Stimulated activated naive CD8-positive, alpha-beta T cell treated with anti-CD3 and anti-CD28 coated beads, Interleukin-15, amount 100 ng/mL, for 72 hours (primary cell): ENCODE results near the gene SPEM3.
"Not testable (repeated sequence)": the region's sequence is repeated elsewhere in the genome, so short reads cannot be mapped to it uniquely, and the experiment has no call there.

Source experiments
- ATAC-seq: fragments of 150-1000 bp; cut with Tn5 transposase; 2 replicates; pipeline ENCODE4 v1.10.0; 2021; ENCODE audit warnings: mild to moderate bottlenecking, moderate library complexity
- DNase-seq, 2 donors: peaks; one replicate each; pipeline ENCODE4 v3.0.0; 2021 to 2022
- H3K27ac Mint-ChIP-seq, 2 donors: one replicate each; pipeline ENCODE4 v1.8.0; 2022; ENCODE audit warnings: mild to moderate bottlenecking in 2 of 2, mixed read lengths in 2 of 2, moderate library complexity in 2 of 2
- H3K27me3 Mint-ChIP-seq: one replicate; pipeline ENCODE4 v1.8.0; 2022; ENCODE audit warnings: mixed read lengths
- H3K4me1 Mint-ChIP-seq: one replicate; pipeline ENCODE4 v1.8.0; 2022; ENCODE audit warnings: mild to moderate bottlenecking, mixed read lengths
- H3K4me3 Mint-ChIP-seq, 2 donors: one replicate each; pipeline ENCODE4 v1.8.0; 2022; ENCODE audit warnings: mild to moderate bottlenecking in 2 of 2, mixed read lengths in 2 of 2, moderate library complexity in 1 of 2
- H3K9me3 Mint-ChIP-seq, 2 donors: one replicate each; pipeline ENCODE4 v1.8.0; 2022; ENCODE audit warnings: mixed read lengths in 2 of 2

SPEM3 gene

DNA sequence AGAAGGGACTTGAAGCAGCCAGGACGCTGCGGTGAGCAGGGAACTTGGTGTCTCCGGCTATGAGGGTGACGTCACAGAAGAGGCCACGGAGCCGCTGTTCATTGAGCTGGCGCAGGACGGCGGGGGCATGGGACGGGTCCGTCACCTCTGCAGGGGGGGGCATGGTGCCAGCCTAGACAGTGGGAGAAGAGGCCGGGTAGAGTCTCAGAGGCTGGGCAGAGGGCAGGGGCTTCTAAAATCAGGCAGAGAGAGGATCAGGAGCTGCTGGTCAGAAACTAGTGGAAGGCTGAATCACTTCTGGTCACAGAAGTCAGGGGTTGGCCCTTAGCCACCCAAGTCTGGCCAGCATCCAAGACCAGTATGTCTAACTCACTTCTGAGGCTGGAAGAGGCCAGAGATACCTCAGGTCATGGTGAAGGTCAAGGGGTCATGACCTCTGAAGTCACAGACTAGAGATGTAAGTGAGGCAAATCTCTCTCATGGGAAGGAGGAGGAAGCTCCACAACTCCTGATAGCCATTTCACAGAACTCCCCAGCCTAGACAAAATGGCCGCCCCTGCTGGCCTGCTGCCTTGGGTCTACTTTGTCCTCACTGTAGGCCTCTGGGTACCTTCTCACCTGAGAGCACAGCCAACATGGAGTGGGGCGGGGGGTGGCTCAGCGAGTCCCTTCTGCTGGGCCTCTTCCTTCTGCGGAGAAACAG is 38.1 kb downstream of the SPEM3 start:
- H3K27me3 Mint-ChIP-seq = no peaks in the 10 kb centered on the region
- H3K4me1 Mint-ChIP-seq = peaks cover 35% of the 10 kb centered on the region
- DNase-seq (no peak), ATAC-seq (no peak)
- peak overlapping the region in 1 of 2 donors; percentile 78 for H3K27ac Mint-ChIP-seq
- no peak overlapping the region for H3K4me3 Mint-ChIP-seq
- H3K9me3 Mint-ChIP-seq = no peaks in the 10 kb centered on the region

DNA sequence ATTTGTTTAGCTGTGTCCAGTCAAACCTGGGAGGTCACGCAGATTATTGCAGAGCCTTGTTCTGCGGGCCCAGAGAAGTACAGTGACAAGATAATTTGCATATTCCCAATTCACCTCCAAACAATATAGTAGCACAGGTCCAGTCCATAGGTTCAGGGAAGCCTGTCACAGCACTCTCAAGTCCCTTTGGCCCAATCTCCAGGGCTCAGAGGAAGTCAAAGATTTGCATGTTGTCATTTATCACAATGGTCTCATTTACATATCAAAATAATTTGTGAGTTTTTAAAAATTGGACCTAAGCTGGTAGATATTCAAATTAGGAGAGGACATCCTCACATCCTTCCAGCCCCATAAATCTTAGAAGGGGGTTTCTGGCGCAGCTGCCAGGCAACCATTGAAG is 38.8 kb downstream of the SPEM3 start:
- Mint-ChIP-seq H3K4me3 (no peak overlapping the region), H3K27ac (peak overlapping the region in 1 of 2 donors; percentile 85), H3K27me3 (no peaks in the 10 kb centered on the region), H3K9me3 (no peaks in the 10 kb centered on the region), H3K4me1 (peaks cover 42% of the 10 kb centered on the region)
- no peak for ATAC-seq
- DNase-seq = no peak

DNA sequence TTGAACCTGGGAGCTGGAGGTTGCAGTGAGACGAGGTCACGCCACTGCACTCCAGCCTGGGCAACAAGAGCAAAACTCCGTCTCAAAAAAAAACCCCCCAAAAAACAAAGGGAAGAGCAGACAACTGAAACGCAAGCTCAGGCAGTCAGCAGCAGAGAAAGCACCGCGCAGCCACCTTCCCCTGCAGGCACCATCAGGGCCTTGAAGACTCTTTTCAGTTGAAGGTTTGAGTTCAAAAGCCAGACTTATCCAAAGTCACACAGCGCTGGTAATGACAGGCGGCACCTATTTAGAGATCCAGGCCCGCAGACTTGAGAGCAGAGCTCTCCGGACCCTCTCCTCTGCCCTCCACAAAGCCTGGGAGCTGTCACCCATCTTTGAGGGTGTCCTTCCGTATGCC is 39.6 kb downstream of the SPEM3 start:
- H3K9me3 Mint-ChIP-seq = no peaks in the 10 kb centered on the region
- no peak for ATAC-seq

DNA sequence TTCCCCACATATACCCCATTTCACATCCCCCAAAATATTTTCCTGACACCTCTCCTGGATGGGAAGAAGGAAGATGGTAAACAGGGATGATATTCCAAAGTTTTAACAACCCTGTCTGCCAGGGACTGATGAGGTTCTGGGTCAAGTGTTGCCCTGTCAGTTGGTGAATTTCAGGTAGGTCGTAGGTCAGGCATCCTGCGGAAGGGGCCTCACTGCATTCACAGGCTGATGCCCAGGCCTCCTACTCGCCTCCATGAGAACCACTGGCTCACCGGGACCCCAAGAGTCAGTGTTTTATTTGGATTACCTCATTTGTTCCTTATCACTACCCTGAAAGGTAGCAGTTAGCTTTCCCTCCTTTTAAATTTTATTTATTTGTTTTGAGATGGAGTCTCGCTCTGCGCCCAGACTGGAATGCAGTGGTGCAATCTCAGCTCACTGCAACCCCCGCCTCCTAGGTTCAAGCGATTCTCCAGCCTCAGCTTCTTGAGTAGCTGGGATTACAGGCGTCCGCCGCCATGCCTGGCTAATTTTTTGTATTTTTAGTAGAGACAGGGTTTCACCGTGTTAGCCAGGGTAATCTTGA is 40.2 kb downstream of the SPEM3 start:
- H3K4me3 Mint-ChIP-seq = no peak overlapping the region
- ATAC-seq = no peak
- H3K4me1 Mint-ChIP-seq = peaks cover 52% of the 10 kb centered on the region
- no peak overlapping the region for H3K27ac Mint-ChIP-seq
- DNase-seq = no peak
- H3K9me3 Mint-ChIP-seq = no peaks in the 10 kb centered on the region
- H3K27me3 Mint-ChIP-seq = no peaks in the 10 kb centered on the region

More for the DNA sequence above, 39.6 kb downstream of the SPEM3 start:
- Mint-ChIP-seq H3K27ac (no peak overlapping the region), H3K4me3 (no peak overlapping the region), H3K4me1 (peaks cover 50% of the 10 kb centered on the region), H3K27me3 (no peaks in the 10 kb centered on the region)
- no peak for DNase-seq

DNA sequence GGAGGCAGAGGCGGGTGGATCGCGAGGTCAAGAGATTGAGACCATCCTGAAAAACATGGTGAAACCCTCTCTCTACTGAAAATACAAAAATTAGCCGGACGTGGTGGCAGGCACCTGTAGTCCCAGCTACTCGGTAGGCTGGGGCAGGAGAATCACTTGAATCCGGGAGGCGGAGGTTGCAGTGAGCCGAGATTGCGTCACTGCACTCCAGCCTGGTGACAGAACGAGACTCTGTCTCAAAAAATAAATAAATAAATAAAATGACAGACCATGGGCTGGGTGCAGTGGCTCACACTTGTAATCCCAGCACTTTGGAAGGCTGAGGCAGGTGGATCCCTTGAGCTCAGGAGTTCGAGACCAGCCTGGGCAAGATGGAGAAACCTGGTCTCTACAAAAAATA is 41.2 kb downstream of the SPEM3 start:
- not testable (repeated sequence) for H3K27ac Mint-ChIP-seq, ATAC-seq, H3K27me3 Mint-ChIP-seq, H3K9me3 Mint-ChIP-seq, DNase-seq, H3K4me3 Mint-ChIP-seq
- H3K4me1 Mint-ChIP-seq = peaks cover 52% of the 10 kb centered on the region

DNA sequence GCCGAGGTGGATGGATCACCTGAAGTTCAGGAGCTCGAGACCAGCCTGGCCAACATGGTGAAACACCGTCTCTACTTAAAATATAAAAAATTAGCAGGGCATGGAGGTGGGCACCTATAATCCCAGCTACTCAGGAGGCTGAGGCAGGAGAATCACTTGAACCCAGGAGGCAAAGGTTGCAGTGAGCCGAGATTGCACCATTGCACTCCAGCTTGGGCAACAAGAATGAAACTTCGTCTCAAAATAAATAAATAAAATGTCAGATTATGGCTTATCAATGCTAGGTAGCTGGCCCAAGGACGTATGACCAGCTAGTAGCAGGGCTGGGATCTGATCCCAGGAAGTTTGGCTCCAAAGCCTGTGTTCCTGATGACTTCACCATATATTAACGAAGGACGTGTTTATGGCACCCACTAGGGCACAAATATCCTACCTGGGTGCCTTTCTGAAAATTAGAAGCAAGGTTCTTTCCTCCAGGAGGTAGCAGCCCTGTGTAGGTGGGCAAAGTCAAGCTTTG is 41.9 kb downstream of the SPEM3 start:
- not testable (repeated sequence) for H3K27me3 Mint-ChIP-seq, DNase-seq, H3K9me3 Mint-ChIP-seq, H3K27ac Mint-ChIP-seq, H3K4me3 Mint-ChIP-seq, ATAC-seq
- peaks cover 58% of the 10 kb centered on the region for H3K4me1 Mint-ChIP-seq

DNA sequence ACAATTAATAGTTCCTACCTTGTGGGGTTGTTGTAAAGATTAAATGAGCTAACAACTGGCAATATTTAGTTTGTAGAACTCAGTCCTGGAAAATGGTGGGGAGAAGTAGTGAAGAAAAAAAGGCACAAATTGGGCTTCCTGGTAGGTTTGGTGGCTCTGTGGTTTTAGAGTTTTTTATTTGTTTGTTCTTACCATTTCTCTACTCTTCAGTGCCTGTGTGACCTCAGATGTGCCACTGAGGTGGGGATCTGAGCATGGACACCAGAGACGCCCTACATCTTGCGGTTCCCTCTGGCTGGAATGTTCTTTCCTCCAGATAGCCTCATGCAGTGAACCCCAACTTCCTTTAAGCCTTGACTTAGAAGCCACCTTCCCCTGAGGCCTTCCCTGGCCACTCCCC is 43.1 kb downstream of the SPEM3 start:
- H3K27ac Mint-ChIP-seq = peak overlapping the region in 1 of 2 donors; percentile 58
- DNase-seq (no peak), ATAC-seq (no peak)
- peaks cover 62% of the 10 kb centered on the region for H3K4me1 Mint-ChIP-seq
- H3K4me3 Mint-ChIP-seq = no peak overlapping the region
- no peaks in the 10 kb centered on the region for H3K27me3 Mint-ChIP-seq
- no peaks in the 10 kb centered on the region for H3K9me3 Mint-ChIP-seq

DNA sequence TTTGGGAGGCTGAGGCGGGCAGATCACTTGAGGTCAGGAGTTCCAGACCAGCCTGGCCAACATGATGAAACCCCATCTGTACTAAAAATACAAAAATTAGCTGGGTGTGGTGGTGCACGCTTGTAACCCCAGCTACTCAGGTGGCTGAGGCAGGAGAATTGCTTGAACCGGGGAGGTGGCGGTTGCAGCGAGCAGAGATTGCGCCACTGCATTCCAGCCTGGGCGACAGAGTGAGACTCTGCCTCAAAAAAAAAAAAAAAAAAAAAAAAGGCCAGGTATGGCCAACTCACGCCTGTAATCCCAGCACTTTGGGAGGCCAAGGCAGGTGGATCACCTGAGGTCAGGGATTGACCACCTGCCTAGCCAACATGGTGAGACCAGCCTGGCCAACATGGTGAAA is 46.1 kb downstream of the SPEM3 start:
- H3K4me3 Mint-ChIP-seq, ATAC-seq, DNase-seq, H3K27me3 Mint-ChIP-seq, H3K9me3 Mint-ChIP-seq: not testable (repeated sequence)
- Mint-ChIP-seq H3K4me1 (peaks cover 60% of the 10 kb centered on the region), H3K27ac (peak overlapping the region in 1 of 2 donors; percentile 71)

DNA sequence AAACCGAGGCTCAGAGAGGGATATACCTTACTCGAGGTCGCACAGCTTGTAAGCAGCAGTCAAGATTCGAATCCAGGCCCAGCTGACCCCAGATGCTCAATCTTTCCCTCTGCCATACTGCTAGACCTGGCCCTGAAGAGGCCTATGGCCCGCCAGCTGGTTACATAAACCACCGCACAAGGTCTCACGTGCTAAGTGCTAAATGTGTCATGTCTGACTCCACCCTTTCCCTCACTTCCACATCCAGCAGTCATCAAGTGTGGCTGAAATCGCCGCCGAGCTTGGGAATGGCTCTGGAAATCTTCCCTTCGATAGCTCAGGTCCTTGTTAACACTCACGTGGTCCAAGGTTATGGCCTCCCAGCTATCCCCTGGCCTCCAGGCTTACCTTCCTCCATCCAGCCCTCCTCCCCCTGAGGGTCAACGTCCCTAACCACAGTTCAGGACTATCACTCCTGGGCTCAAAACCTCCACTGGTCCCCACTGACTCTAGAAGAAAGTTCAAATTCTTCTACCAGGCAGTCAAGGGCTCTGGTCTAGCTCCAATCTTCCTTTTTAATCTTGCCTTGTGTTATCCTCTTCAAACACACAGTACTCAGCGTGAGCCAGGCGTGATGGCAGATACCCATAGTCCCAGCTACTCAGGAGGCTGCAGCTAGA is 47.2 kb downstream of the SPEM3 start:
- peak overlapping the region; percentile 89 to 99 for H3K4me3 Mint-ChIP-seq
- no peaks in the 10 kb centered on the region for H3K27me3 Mint-ChIP-seq

DNA sequence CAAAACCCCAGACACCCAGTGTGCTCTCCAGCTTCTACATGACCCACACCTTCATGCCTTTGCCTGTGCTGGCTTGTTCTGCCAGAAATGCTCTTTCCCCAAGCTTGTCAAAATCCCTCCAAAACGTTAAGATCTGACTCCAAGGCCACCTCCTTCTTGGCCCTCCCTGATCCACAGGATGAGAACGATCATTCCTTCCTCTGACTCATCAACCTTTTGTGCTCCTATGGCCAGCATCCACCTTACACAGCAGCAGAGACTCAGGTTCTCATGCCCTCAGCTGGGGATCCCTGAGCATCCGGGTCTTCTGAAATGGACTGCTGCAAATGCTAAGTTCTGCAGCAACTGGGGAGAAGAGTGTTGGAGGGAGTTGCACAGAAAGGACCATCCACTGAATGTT is 47.8 kb downstream of the SPEM3 start:
- DNase-seq (no peak), ATAC-seq (no peak)
- Mint-ChIP-seq H3K27ac (peak overlapping the region; percentile 0 to 82), H3K27me3 (no peaks in the 10 kb centered on the region), H3K4me1 (peaks cover 74% of the 10 kb centered on the region), H3K4me3 (peak overlapping the region; percentile 89 to 99), H3K9me3 (no peaks in the 10 kb centered on the region)

More for the DNA sequence above, 47.2 kb downstream of the SPEM3 start:
- Mint-ChIP-seq H3K9me3 (no peaks in the 10 kb centered on the region), H3K4me1 (peaks cover 70% of the 10 kb centered on the region), H3K27ac (peak overlapping the region in 1 of 2 donors; percentile 75)
- DNase-seq = no peak
- ATAC-seq = no peak

DNA sequence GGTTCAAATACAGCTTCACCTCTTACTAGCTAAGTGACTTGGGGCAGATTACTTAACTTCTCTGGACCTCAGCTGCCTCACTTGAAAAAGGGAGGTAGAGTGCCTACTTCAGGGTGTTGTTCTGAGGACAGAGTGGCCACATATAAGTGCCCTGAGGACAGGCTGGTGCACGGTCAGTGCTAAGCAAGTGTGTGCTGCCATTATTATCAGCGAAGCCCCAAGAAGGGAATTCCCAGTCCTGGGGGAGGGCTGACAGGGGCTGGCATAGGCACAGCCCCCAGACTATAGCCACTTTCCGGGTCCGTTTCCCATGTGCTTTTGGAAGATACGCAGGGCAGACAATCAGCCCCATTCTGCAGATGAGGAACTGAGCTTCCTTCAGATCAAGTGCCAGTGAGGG is 48.3 kb downstream of the SPEM3 start:
- no peak overlapping the region for H3K27ac Mint-ChIP-seq
- H3K4me1 Mint-ChIP-seq = peaks cover 74% of the 10 kb centered on the region
- ATAC-seq (no peak), DNase-seq (no peak)
- H3K4me3 Mint-ChIP-seq = peak overlapping the region; percentile 89 to 99
- H3K9me3 Mint-ChIP-seq = no peaks in the 10 kb centered on the region
- H3K27me3 Mint-ChIP-seq = no peaks in the 10 kb centered on the region

DNA sequence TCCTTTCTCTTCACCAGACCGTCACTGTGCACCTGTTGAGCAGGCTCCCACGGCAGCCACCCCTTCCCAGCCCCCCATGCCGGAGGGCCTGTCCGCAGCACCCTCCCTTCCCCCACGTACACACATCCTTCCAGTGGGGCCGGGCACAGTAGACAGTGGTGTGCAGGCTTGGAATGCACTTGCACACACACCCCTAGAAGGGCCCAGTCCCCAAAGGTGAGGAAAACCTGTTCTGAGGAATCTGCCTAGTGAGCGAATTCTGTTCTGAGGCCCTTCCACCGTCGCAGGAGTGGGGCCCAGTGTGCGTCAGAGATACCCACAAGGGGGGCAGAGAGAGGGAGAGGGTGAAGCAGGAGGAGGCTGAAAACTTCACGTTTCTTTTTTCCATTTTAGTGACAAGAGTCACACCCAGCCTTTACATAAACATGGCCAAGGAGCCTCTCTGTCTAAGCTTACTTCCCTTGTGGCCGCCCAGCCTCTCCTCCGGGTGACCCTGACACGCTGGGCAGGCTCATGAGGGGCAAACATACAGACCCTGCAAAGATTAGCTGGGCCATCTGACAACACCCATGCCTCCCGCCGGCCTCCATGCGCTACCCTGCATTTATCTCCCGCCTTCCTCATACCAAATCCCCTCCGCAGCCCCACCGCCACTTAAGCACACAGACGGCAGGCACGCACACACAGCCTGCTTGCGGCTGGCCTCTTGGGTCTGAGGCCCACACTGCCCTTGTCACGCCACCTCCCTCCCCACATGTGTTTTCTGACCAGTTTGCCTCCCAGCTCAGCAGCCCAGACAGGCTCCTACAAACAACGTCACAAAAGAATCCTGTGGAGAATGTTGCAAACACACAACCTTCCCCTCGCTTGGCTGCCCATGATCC is 49.0 kb downstream of the SPEM3 start:
- peak overlapping the region; percentile 89 to 99 for H3K4me3 Mint-ChIP-seq
- ATAC-seq (peak; percentile 3), DNase-seq (no peak)

DNA sequence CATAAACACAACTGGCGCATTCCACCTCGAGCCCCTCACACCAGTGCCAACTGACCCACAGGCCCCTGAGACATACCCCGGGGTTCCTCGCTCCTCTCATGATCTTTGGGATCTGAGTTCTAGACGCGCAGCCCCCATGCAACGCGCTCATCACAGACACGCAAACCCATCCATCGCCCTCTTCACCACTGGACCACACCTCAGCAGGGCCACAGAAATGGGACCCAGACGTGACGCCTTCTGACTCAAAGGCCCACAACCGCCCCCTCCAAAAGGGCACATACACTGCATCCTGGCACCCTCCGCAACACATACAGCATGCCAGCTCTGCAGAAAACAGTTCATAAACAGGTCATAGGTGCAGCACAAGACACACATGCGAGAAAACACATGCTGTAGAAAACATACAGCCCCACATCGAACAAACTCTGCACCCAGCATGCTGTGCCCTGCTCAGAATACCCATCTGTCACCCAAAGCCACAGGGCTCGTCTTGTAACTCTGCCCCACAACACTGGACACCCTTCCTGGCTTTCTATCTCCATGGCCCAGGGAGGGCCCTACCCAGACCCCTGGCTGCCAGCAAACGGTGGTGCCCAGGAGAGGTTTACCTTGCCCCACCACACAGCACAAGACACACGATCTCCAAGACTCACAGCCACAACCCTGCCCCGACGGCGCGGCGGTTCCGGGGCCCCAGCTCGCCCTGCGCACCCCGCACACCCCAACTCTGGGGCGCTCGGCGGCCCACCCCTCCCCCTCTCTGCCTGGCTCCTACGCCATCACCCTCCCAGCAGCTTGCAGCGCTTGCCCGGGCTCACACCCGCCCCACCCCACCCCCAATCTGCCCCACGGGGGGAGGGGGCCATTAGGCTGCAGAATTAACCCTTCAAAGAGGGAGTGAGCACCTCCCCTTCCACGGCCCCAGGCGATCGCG is 49.9 kb downstream of the SPEM3 start:
- Mint-ChIP-seq H3K9me3 (no peaks in the 10 kb centered on the region), H3K4me1 (peaks cover 73% of the 10 kb centered on the region), H3K27me3 (no peaks in the 10 kb centered on the region), H3K4me3 (peak overlapping the region; percentile 89 to 99), H3K27ac (peak overlapping the region; percentile 78 to 90)
- ATAC-seq (peak; percentile 56), DNase-seq (peak; percentile 57 to 65)

More for the DNA sequence above, 49.0 kb downstream of the SPEM3 start:
- H3K9me3 Mint-ChIP-seq = no peaks in the 10 kb centered on the region
- peaks cover 75% of the 10 kb centered on the region for H3K4me1 Mint-ChIP-seq
- no peaks in the 10 kb centered on the region for H3K27me3 Mint-ChIP-seq
- peak overlapping the region; percentile 78 to 90 for H3K27ac Mint-ChIP-seq
